Measurements from ENCODE around the gene RPP25L.

Gene RPP25L

GRCh38 chr9:34612788-34613390, 992 bp upstream of the RPP25L start:
- H3K79me2 ChIP-seq (ENCODE audit: low read length) = peaks cover 14% of the 10 kb centered on the region
- peak overlapping the region; percentile 86 for H3K4me3 ChIP-seq (ENCODE audit: low read length)
- H3K9me3 ChIP-seq (replicated peaks; ENCODE audit: insufficient read depth, low read length) = no peaks in the 10 kb centered on the region
- no peaks in the 10 kb centered on the region for H3K9me2 ChIP-seq (replicated peaks; ENCODE audit: insufficient read depth, low read length)
- H4K20me1 ChIP-seq (ENCODE audit: insufficient read depth, low read length) = no peaks in the 10 kb centered on the region
- H3K4me2 ChIP-seq (ENCODE audit: low read depth, low read length) = peak overlapping the region; percentile 97
- TF ChIP-seq CTCF (IDR thresholded peaks at IDR 0.05; ENCODE audit: low read length) = peak; percentile 84
- no peak for TF ChIP-seq EZH2phosphoT487 (IDR thresholded peaks at IDR 0.05; ENCODE audit: low read length)
- no peaks in the 10 kb centered on the region for H3K36me3 ChIP-seq (replicated peaks; ENCODE audit: insufficient read depth, low read length)
- DNase-seq = peak; percentile 77
- peak overlapping the region; percentile 89; the same call in 1 of the 2 replicates for H3K9ac ChIP-seq (ENCODE audit: low read length)
- no peaks in the 10 kb centered on the region for H3K27me3 ChIP-seq (replicated peaks; ENCODE audit: insufficient read depth, low read length)
- peaks cover 6% of the 10 kb centered on the region; the same call in 1 of the 2 replicates for H3F3A ChIP-seq (ENCODE audit: insufficient read depth, low read length)
- peaks cover 6% of the 10 kb centered on the region; the same call in 1 of the 2 replicates for H3K4me1 ChIP-seq (ENCODE audit: low read length)
- H3K27ac ChIP-seq (ENCODE audit: low read length) = no peak overlapping the region; the same call in 1 of the 2 replicates
- H2AFZ ChIP-seq (ENCODE audit: low read length) = peak overlapping the region; percentile 76

- H3K36me3 ChIP-seq (replicated peaks; ENCODE audit: insufficient read depth, low read length) = no peaks in the 10 kb centered on the region
- peak overlapping the region; percentile 86 for H3K4me3 ChIP-seq (ENCODE audit: low read length)
- peak overlapping the region; percentile 97 for H3K4me2 ChIP-seq (ENCODE audit: low read depth, low read length)
- peak overlapping the region; percentile 89 for H3K9ac ChIP-seq (ENCODE audit: low read length)
- H3K9me2 ChIP-seq (replicated peaks; ENCODE audit: insufficient read depth, low read length) = no peaks in the 10 kb centered on the region
- H2AFZ ChIP-seq (ENCODE audit: low read length) = peak overlapping the region; percentile 90
- no peaks in the 10 kb centered on the region for H3K27me3 ChIP-seq (replicated peaks; ENCODE audit: insufficient read depth, low read length)
- H3K4me1 ChIP-seq (ENCODE audit: low read length) = peaks cover 6% of the 10 kb centered on the region; the same call in 1 of the 2 replicates
- H3K79me2 ChIP-seq (ENCODE audit: low read length) = peaks cover 14% of the 10 kb centered on the region
- H4K20me1 ChIP-seq (ENCODE audit: insufficient read depth, low read length) = no peaks in the 10 kb centered on the region
- peaks cover 6% of the 10 kb centered on the region; the same call in 1 of the 2 replicates for H3F3A ChIP-seq (ENCODE audit: insufficient read depth, low read length)
- peak overlapping the region; percentile 10; the same call in 1 of the 2 replicates for H3K27ac ChIP-seq (ENCODE audit: low read length)
- TF ChIP-seq CTCF (IDR thresholded peaks at IDR 0.05; ENCODE audit: low read length) (0 out of 2 replicates have a peak, but pooled peaks have one; percentile 3), EZH2phosphoT487 (IDR thresholded peaks at IDR 0.05; ENCODE audit: low read length) (no peak), EZH2 (optimal IDR thresholded peaks at IDR 0.05; ENCODE audit: low read depth, low read length) (no peak)
- no peak for DNase-seq
- no peaks in the 10 kb centered on the region for H3K9me3 ChIP-seq (replicated peaks; ENCODE audit: insufficient read depth, low read length)
Observed at GRCh38 chr9:34611251-34611810, 566 bp downstream of the RPP25L start.

GRCh38 chr9:34610434-34611206, 1.3 kb downstream of the RPP25L start:
- Histone ChIP-seq H3K4me3 (ENCODE audit: low read length) (peak overlapping the region; percentile 86), H4K20me1 (ENCODE audit: insufficient read depth, low read length) (no peaks in the 10 kb centered on the region), H3K4me1 (ENCODE audit: low read length) (peaks cover 6% of the 10 kb centered on the region; the same call in 1 of the 2 replicates), H3K27ac (ENCODE audit: low read length) (no peak overlapping the region), H3K4me2 (ENCODE audit: low read depth, low read length) (peak overlapping the region; percentile 97), H3K9me2 (replicated peaks; ENCODE audit: insufficient read depth, low read length) (no peaks in the 10 kb centered on the region), H2AFZ (ENCODE audit: low read length) (no peak overlapping the region), H3K36me3 (replicated peaks; ENCODE audit: insufficient read depth, low read length) (no peaks in the 10 kb centered on the region), H3K27me3 (replicated peaks; ENCODE audit: insufficient read depth, low read length) (no peaks in the 10 kb centered on the region; the same call in 1 of the 2 replicates), H3K9me3 (replicated peaks; ENCODE audit: insufficient read depth, low read length) (no peaks in the 10 kb centered on the region), H3F3A (ENCODE audit: insufficient read depth, low read length) (peaks cover 6% of the 10 kb centered on the region; the same call in 1 of the 2 replicates), H3K9ac (ENCODE audit: low read length) (no peak overlapping the region), H3K79me2 (ENCODE audit: low read length) (peaks cover 14% of the 10 kb centered on the region)
- DNase-seq = no peak
- TF ChIP-seq EZH2 (optimal IDR thresholded peaks at IDR 0.05; ENCODE audit: low read depth, low read length) = no peak
- TF ChIP-seq EZH2phosphoT487 (IDR thresholded peaks at IDR 0.05; ENCODE audit: low read length) = no peak
- TF ChIP-seq CTCF (IDR thresholded peaks at IDR 0.05; ENCODE audit: low read length) = no peak

Data from MM.1S (cell line).